OCI-LY3 (cell line): ENCODE data around the gene LTA4H.

Experiments used
- H2AFZ ChIP-seq: fragments of 200-600, 300-600 bp; shearing (Covaris generic); 2 replicates; pipeline ENCODE4 v1.6.0; 2014; ENCODE audit warnings: antibody characterized with exemption, low read depth, low read length
- H3K27ac ChIP-seq: fragments of 200-600, 300-600 bp; sonication (generic); 2 replicates; pipeline ENCODE4 v1.5.1; 2014; ENCODE audit warnings: mild to moderate bottlenecking, low read length, moderate library complexity, mixed read lengths
- H3K27me3 ChIP-seq: fragments of 200-600, 300-600 bp; sonication (generic); 2 replicates; pipeline ENCODE4 v1.6.1; 2014; ENCODE audit warnings: low read depth, low read length, mixed read lengths
- H3K36me3 ChIP-seq: fragments of 200-600, 300-600 bp; sonication (generic); replicated peaks from 2 replicates; pipeline ENCODE3; 2014; ENCODE audit warnings: low read depth, low read length, mixed read lengths
- H3K4me1 ChIP-seq: fragments of 300-600, 200-600 bp; sonication (generic); 2 replicates; pipeline ENCODE4 v1.6.1; 2014; ENCODE audit warnings: low read length, mixed read lengths
- H3K4me2 ChIP-seq: fragments of 200-600, 300-600 bp; sonication (generic); 2 replicates; pipeline ENCODE4 v1.6.1; 2014; ENCODE audit warnings: low read length, mixed read lengths
- H3K4me3 ChIP-seq: fragments of 300-600, 200-600 bp; sonication (generic); 2 replicates; pipeline ENCODE4 v1.5.1; 2014; ENCODE audit warnings: antibody characterized with exemption, mild to moderate bottlenecking, low read length, moderate library complexity
- H3K79me2 ChIP-seq: fragments of 300-600, 200-600 bp; shearing (Covaris generic); 2 replicates; pipeline ENCODE4 v1.6.1; 2014; ENCODE audit warnings: mild to moderate bottlenecking, low read length, mixed read lengths
- H3K9ac ChIP-seq: fragments of 300-600, 200-600 bp; shearing (Covaris generic); 2 replicates; pipeline ENCODE4 v1.6.0; 2014; ENCODE audit warnings: mild to moderate bottlenecking, low read length, moderate library complexity
- H3K9me3 ChIP-seq: fragments of 200-600, 300-600 bp; shearing (Covaris generic); 2 replicates; pipeline ENCODE4 v1.6.1; 2014; ENCODE audit warnings: low read length, mixed read lengths; ENCODE audit not compliant: insufficient read depth
- H4K20me1 ChIP-seq: fragments of 200-600, 300-600 bp; sonication (generic); 2 replicates; pipeline ENCODE4 v1.6.1; 2016; ENCODE audit warnings: low read length, mixed read lengths; ENCODE audit not compliant: insufficient read depth
- CTCF ChIP-seq: fragments of 200-600, 300-600 bp; sonication (generic); IDR thresholded peaks from 2 replicates; pipeline ENCODE4 v1.5.1; 2014; ENCODE audit warnings: antibody characterized with exemption, low read length, low read depth
- EZH2phosphoT487 ChIP-seq: fragments of 200-600 bp; shearing (Covaris generic); IDR thresholded peaks from 2 replicates; pipeline ENCODE4 v1.6.1; 2018; ENCODE audit warnings: antibody characterized with exemption, mixed run types, low read depth

LTA4H gene

GRCh38 chr12:96035283-96036236 is at the start of gene LTA4H:
LTA4H (minus strand) TSS chr12:96035587; CDS start chr12:96035519, 68 bp downstream.
- peak within 1 kb of the TSS; percentile 87 for H2AFZ ChIP-seq
- TF ChIP-seq EZH2phosphoT487 (no peak), CTCF (no peak)
- H3K79me2 ChIP-seq = peaks cover 7% of the 10 kb centered on the region; the same call in 1 of the 2 replicates
- peak within 1 kb of the TSS; percentile 86 for H3K4me3 ChIP-seq
- H4K20me1 ChIP-seq = no peaks in the 10 kb centered on the region
- peak within 1 kb of the TSS; percentile 77 for H3K27ac ChIP-seq
- H3K36me3 ChIP-seq = no peaks in the 10 kb centered on the region
- H3K4me2 ChIP-seq = peak within 1 kb of the TSS; percentile 92
- H3K9me3 ChIP-seq = peaks cover 6% of the 10 kb centered on the region; the same call in 1 of the 2 replicates
- peaks cover 30% of the 10 kb centered on the region for H3K4me1 ChIP-seq
- H3K27me3 ChIP-seq = no peaks in the 10 kb centered on the region
- H3K9ac ChIP-seq = peak within 1 kb of the TSS; percentile 73

GRCh38 chr12:96084624-96085023 is 49.2 kb upstream of the LTA4H start:
- Histone ChIP-seq H3K27ac (no peak overlapping the region), H3K79me2 (no peaks in the 10 kb centered on the region), H3K27me3 (no peaks in the 10 kb centered on the region), H2AFZ (no peak overlapping the region), H3K4me3 (no peak overlapping the region), H3K4me1 (no peaks in the 10 kb centered on the region), H3K4me2 (no peak overlapping the region), H3K9me3 (no peaks in the 10 kb centered on the region), H3K9ac (no peak overlapping the region), H3K36me3 (no peaks in the 10 kb centered on the region), H4K20me1 (no peaks in the 10 kb centered on the region)
- TF ChIP-seq EZH2phosphoT487 (no peak), CTCF (no peak)

GRCh38 chr12:96083020-96083719 is 47.8 kb upstream of the LTA4H start:
- no peaks in the 10 kb centered on the region for H3K4me1 ChIP-seq
- H3K9ac ChIP-seq = no peak overlapping the region
- H3K4me2 ChIP-seq = no peak overlapping the region
- no peaks in the 10 kb centered on the region for H3K27me3 ChIP-seq
- H3K36me3 ChIP-seq = no peaks in the 10 kb centered on the region
- no peaks in the 10 kb centered on the region for H3K9me3 ChIP-seq
- H3K4me3 ChIP-seq = no peak overlapping the region
- TF ChIP-seq CTCF = no peak
- no peak for TF ChIP-seq EZH2phosphoT487
- H3K27ac ChIP-seq = no peak overlapping the region
- H4K20me1 ChIP-seq = no peaks in the 10 kb centered on the region
- no peak overlapping the region for H2AFZ ChIP-seq
- H3K79me2 ChIP-seq = no peaks in the 10 kb centered on the region

- Histone ChIP-seq H3K9me3 (no peaks in the 10 kb centered on the region), H3K27me3 (no peaks in the 10 kb centered on the region), H3K4me1 (no peaks in the 10 kb centered on the region), H3K79me2 (no peaks in the 10 kb centered on the region), H3K36me3 (no peaks in the 10 kb centered on the region), H4K20me1 (no peaks in the 10 kb centered on the region), H2AFZ (no peak overlapping the region), H3K9ac (no peak overlapping the region), H3K4me3 (no peak overlapping the region), H3K4me2 (no peak overlapping the region), H3K27ac (no peak overlapping the region)
- TF ChIP-seq EZH2phosphoT487 (no peak), CTCF (no peak)
These were observed 46.2 kb upstream of the LTA4H start for GRCh38 chr12:96081596-96081995.
